GM23338 (cell line): ENCODE measurements around the gene KDELR1. TPM values are rescaled to one million over a fixed set of nuclear protein-coding genes. Genes with fewer than 3 reads are reported as not detected.

Experiments used
- ATAC-seq: fragments of 200-7000 bp; cut with Tn5 transposase; 3 replicates; pipeline ENCODE4 v1.9.1; 2020
- DNase-seq: peaks from one replicate; pipeline ENCODE4 v3.0.0-alpha.2; 2015; ENCODE audit warnings: low spot score
- H2AFZ ChIP-seq: fragments of 200-600 bp; sonication (generic); 2 replicates; pipeline ENCODE4 v1.8.0; 2016; ENCODE audit warnings: antibody characterized with exemption, mild to moderate bottlenecking, moderate library complexity
- H3F3A ChIP-seq: fragments of 200-600 bp; sonication (generic); replicated peaks from 2 replicates; pipeline ENCODE4 v1.8.0; 2017; ENCODE audit warnings: antibody characterized with exemption, mixed run types, low read depth
- H3K27ac ChIP-seq: fragments of 200-600 bp; sonication (generic); 2 replicates; pipeline ENCODE4 v1.6.1; 2016; ENCODE audit warnings: low read depth
- H3K27me3 ChIP-seq: fragments of 200-600 bp; sonication (generic); 2 replicates; pipeline ENCODE4 v1.8.0; 2016; ENCODE audit warnings: mild to moderate bottlenecking, mixed run types, moderate library complexity; ENCODE audit not compliant: insufficient read depth
- H3K36me3 ChIP-seq: fragments of 200-600 bp; sonication (generic); 2 replicates; pipeline ENCODE4 v1.8.0; 2016; ENCODE audit warnings: mild to moderate bottlenecking; ENCODE audit not compliant: insufficient read depth
- H3K4me1 ChIP-seq: fragments of 200-600 bp; sonication (generic); 2 replicates; pipeline ENCODE4 v1.8.0; 2016; ENCODE audit warnings: mild to moderate bottlenecking, moderate library complexity; ENCODE audit not compliant: insufficient read depth
- H3K4me2 ChIP-seq: fragments of 200-600 bp; sonication (generic); 2 replicates; pipeline ENCODE4 v1.7.1; 2017; ENCODE audit warnings: mixed run types
- H3K4me3 ChIP-seq: fragments of 200-600 bp; sonication (generic); 2 replicates; pipeline ENCODE4 v1.6.1; 2016; ENCODE audit warnings: mixed run types
- H3K79me2 ChIP-seq: fragments of 200-600 bp; sonication (generic); replicated peaks from 2 replicates; pipeline ENCODE4 v1.8.0; 2017; ENCODE audit warnings: mild to moderate bottlenecking; ENCODE audit not compliant: insufficient read depth
- H3K9me2 ChIP-seq: fragments of 200-600 bp; sonication (generic); 2 replicates; pipeline ENCODE4 v1.8.0; 2017; ENCODE audit not compliant: insufficient read depth
- H4K20me1 ChIP-seq: fragments of 200-600 bp; sonication (generic); replicated peaks from 2 replicates; pipeline ENCODE4 v1.8.0; 2017; ENCODE audit warnings: mild to moderate bottlenecking; ENCODE audit not compliant: insufficient read depth
- H3K27ac Mint-ChIP-seq: 2 replicates; pipeline ENCODE4 v1.8.0; 2020; ENCODE audit warnings: inconsistent platforms, mild to moderate bottlenecking, moderate library complexity, mixed read lengths
- H3K27me3 Mint-ChIP-seq: 3 replicates; pipeline ENCODE4 v1.8.0; 2022; ENCODE audit warnings: low read depth, mild to moderate bottlenecking, moderate library complexity, mixed read lengths, inconsistent platforms; ENCODE audit not compliant: insufficient read depth, poor library complexity
- H3K36me3 Mint-ChIP-seq: 3 replicates; pipeline ENCODE4 v1.8.0; 2021; ENCODE audit warnings: low read depth, mild to moderate bottlenecking, inconsistent platforms, moderate library complexity, mixed read lengths
- H3K4me1 Mint-ChIP-seq: 3 replicates; pipeline ENCODE4 v1.8.0; 2020; ENCODE audit warnings: mild to moderate bottlenecking, inconsistent platforms, mixed read lengths
- H3K4me3 Mint-ChIP-seq: 3 replicates; pipeline ENCODE4 v1.8.0; 2021; ENCODE audit warnings: moderate library complexity, mild to moderate bottlenecking, inconsistent platforms, mixed read lengths
- H3K9me3 Mint-ChIP-seq: 3 replicates; pipeline ENCODE4 v1.8.0; 2020; ENCODE audit warnings: moderate library complexity, mild to moderate bottlenecking, inconsistent platforms, mixed read lengths
- CREB1 ChIP-seq: fragments of 250-450 bp; sonication (Bioruptor Pico); IDR thresholded peaks from 2 replicates; pipeline ENCODE4 v1.5.0; 2020; ENCODE audit warnings: low read depth, mild to moderate bottlenecking, moderate library complexity
- EZH2 ChIP-seq: fragments of 200-600 bp; sonication (generic); IDR thresholded peaks from one replicate; pipeline ENCODE4 v1.8.0; 2017; ENCODE audit warnings: antibody characterized with exemption, mild to moderate bottlenecking, low read depth; ENCODE audit not compliant: unreplicated experiment
- EZH2phosphoT487 ChIP-seq: fragments of 200-600 bp; sonication (generic); IDR thresholded peaks from one replicate; pipeline ENCODE4 v1.8.1; 2018; ENCODE audit warnings: antibody characterized with exemption; ENCODE audit not compliant: unreplicated experiment
- NANOG ChIP-seq: IDR thresholded peaks from 2 replicates; pipeline ENCODE4 v1.6.1; 2016; ENCODE audit warnings: antibody characterized with exemption, borderline replicate concordance
- POLR2AphosphoS5 ChIP-seq: IDR thresholded peaks from 2 replicates; pipeline ENCODE4 v1.6.1; 2016; ENCODE audit warnings: antibody characterized with exemption, low read depth
- STAT1 ChIP-seq: IDR thresholded peaks from one replicate; pipeline ENCODE4 v1.6.1; 2016; ENCODE audit warnings: antibody characterized with exemption; ENCODE audit not compliant: unreplicated experiment
- ZNF114 ChIP-seq: fragments of 250-450 bp; sonication (Bioruptor Pico); IDR thresholded peaks from 2 replicates; pipeline ENCODE4 v1.5.0; 2020; ENCODE audit warnings: mild to moderate bottlenecking, moderate library complexity
- ZNF331 ChIP-seq: fragments of 250-450 bp; sonication (Bioruptor Pico); IDR thresholded peaks from 2 replicates; pipeline ENCODE4 v1.5.0; 2020; ENCODE audit warnings: low read depth, mild to moderate bottlenecking, moderate library complexity
- polyA plus RNA-seq: library from polyadenylated mRNA; unstranded; fragments of >200 nt; fragmentation: Nextera tagmentation; extraction: Ambion mirVana; gene quantifications from 2 replicates; pipeline ENCODE4 v1.2.1, GENCODE V29; 2016
- total RNA-seq: library from RNA; depleted of rRNA; stranded (reverse); fragments of >200 nt; shearing (Covaris generic); gene quantifications from 2 replicates; pipeline ENCODE4 v1.2.3, GENCODE V29; 2014
- TF ChIP-seq, protein P1 (sequence below), 2 experiments: fragments of 200-600 bp in 1 of 2; sonication (generic) in 1 of 2; conservative IDR thresholded peaks; 2 replicates each; pipeline versions ENCODE4 v1.5.1 to v1.6.1; 2016 to 2017; ENCODE audit warnings: antibody characterized with exemption in 2 of 2, low read depth in 2 of 2, mild to moderate bottlenecking in 2 of 2, moderate library complexity in 1 of 2
- TF ChIP-seq, protein P2 (sequence below): IDR thresholded peaks from 2 replicates; pipeline ENCODE4 v1.6.1; 2016; ENCODE audit warnings: antibody characterized with exemption

KDELR1 gene
- total and polyA plus RNA-seq, 2 experiments from 2014 or later, result 176 to 184 TPM

DNA sequence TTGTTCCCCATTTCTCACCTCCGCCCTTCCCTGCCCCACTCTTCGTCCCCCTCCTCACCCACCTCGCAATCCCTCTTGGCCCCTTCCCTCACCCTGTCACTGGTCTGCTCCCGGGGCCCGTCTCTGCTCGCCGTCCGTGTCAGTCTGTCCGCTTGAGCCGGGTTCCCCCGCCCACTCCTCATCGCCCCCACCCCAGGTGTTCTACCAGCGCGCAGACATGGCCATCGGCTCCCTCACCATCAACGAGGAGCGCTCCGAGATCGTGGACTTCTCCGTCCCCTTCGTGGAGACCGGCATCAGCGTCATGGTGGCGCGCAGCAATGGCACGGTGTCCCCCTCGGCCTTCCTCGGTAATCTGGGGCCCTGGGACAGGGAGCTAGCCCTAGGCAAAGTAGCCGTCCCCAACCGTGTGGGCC is 24.5 kb upstream of the KDELR1 start:
- H3K27ac Mint-ChIP-seq, result no peak overlapping the region
- Histone ChIP-seq H3K4me3 (no peak overlapping the region), H2AFZ (no peak overlapping the region), H3K9me2 (no peaks in the 10 kb centered on the region), H3K27ac (no peak overlapping the region), H3F3A (peaks cover 10% of the 10 kb centered on the region; the same call in 1 of the 2 replicates), H4K20me1 (no peaks in the 10 kb centered on the region; the same call in 1 of the 2 replicates), H3K27me3 (no peaks in the 10 kb centered on the region), H3K4me1 (peaks cover 15% of the 10 kb centered on the region), H3K4me2 (no peak overlapping the region), H3K79me2 (no peaks in the 10 kb centered on the region), H3K36me3 (peaks cover 14% of the 10 kb centered on the region; the same call in 1 of the 2 replicates)
- DNase-seq (no peak), ATAC-seq (peak; percentile 6)
- peaks cover 24% of the 10 kb centered on the region; the same call in 2 of the 3 replicates for H3K4me1 Mint-ChIP-seq
- TF ChIP-seq STAT1 (no peak), EZH2phosphoT487 (no peak), POLR2AphosphoS5 (no peak), EZH2 (no peak), NANOG (no peak)
- peaks cover 23% of the 10 kb centered on the region for H3K27me3 Mint-ChIP-seq
- H3K4me3 Mint-ChIP-seq, result no peak overlapping the region; the same call in 2 of the 3 replicates
- H3K36me3 Mint-ChIP-seq, result peaks cover 12% of the 10 kb centered on the region
- no peaks in the 10 kb centered on the region for H3K9me3 Mint-ChIP-seq

GRCh38 chr19:48415395-48415794 is 24.0 kb upstream of the KDELR1 start:
- Mint-ChIP-seq H3K27ac (no peak overlapping the region), H3K27me3 (peaks cover 23% of the 10 kb centered on the region), H3K9me3 (no peaks in the 10 kb centered on the region; the same call in 2 of the 3 replicates), H3K36me3 (peaks cover 12% of the 10 kb centered on the region), H3K4me1 (peaks cover 24% of the 10 kb centered on the region; the same call in 2 of the 3 replicates), H3K4me3 (peak overlapping the region; percentile 74; the same call in 1 of the 3 replicates)
- Histone ChIP-seq H3K4me3 (peak overlapping the region; percentile 47; the same call in 1 of the 2 replicates), H3K4me2 (peak overlapping the region; percentile 74; the same call in 1 of the 2 replicates), H3K79me2 (no peaks in the 10 kb centered on the region), H3K27me3 (no peaks in the 10 kb centered on the region), H3F3A (peaks cover 10% of the 10 kb centered on the region; the same call in 1 of the 2 replicates), H3K9me2 (no peaks in the 10 kb centered on the region), H3K4me1 (peaks cover 15% of the 10 kb centered on the region), H3K36me3 (peaks cover 14% of the 10 kb centered on the region; the same call in 1 of the 2 replicates), H3K27ac (peak overlapping the region; percentile 92; the same call in 1 of the 2 replicates), H2AFZ (no peak overlapping the region), H4K20me1 (no peaks in the 10 kb centered on the region; the same call in 1 of the 2 replicates)
- TF ChIP-seq ZNF331 (CRISPR knock-in tag), result no peak
- no peak for TF ChIP-seq POLR2AphosphoS5
- TF ChIP-seq CREB1 (CRISPR knock-in tag), result no peak
- no peak for TF ChIP-seq STAT1
- TF ChIP-seq ZNF114, result no peak
- TF ChIP-seq, protein P1, sequence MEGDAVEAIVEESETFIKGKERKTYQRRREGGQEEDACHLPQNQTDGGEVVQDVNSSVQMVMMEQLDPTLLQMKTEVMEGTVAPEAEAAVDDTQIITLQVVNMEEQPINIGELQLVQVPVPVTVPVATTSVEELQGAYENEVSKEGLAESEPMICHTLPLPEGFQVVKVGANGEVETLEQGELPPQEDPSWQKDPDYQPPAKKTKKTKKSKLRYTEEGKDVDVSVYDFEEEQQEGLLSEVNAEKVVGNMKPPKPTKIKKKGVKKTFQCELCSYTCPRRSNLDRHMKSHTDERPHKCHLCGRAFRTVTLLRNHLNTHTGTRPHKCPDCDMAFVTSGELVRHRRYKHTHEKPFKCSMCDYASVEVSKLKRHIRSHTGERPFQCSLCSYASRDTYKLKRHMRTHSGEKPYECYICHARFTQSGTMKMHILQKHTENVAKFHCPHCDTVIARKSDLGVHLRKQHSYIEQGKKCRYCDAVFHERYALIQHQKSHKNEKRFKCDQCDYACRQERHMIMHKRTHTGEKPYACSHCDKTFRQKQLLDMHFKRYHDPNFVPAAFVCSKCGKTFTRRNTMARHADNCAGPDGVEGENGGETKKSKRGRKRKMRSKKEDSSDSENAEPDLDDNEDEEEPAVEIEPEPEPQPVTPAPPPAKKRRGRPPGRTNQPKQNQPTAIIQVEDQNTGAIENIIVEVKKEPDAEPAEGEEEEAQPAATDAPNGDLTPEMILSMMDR (conservative IDR thresholded peaks at IDR 0.05; ENCODE audit: low read depth in 2 of 2), result no peak
- no peak for TF ChIP-seq EZH2
- TF ChIP-seq, protein P2, sequence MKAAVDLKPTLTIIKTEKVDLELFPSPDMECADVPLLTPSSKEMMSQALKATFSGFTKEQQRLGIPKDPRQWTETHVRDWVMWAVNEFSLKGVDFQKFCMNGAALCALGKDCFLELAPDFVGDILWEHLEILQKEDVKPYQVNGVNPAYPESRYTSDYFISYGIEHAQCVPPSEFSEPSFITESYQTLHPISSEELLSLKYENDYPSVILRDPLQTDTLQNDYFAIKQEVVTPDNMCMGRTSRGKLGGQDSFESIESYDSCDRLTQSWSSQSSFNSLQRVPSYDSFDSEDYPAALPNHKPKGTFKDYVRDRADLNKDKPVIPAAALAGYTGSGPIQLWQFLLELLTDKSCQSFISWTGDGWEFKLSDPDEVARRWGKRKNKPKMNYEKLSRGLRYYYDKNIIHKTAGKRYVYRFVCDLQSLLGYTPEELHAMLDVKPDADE, result no peak
- TF ChIP-seq NANOG, result no peak
- DNase-seq (peak; percentile 99), ATAC-seq (peak; percentile 53)
